H1 (cell line): ENCODE data around the gene FAM53B. TPM values are rescaled to one million over a fixed set of nuclear protein-coding genes. Genes with fewer than 3 reads are reported as not detected.

Experiments used
- CTCF ChIA-PET: fragments of 300-600 bp; sonication (Branson Sonifier 250); formaldehyde crosslinking; loops from one replicate; lab custom pipeline; 2021; ENCODE audit not compliant: partially characterized antibody; lab: Charles Lee
- POLR2A ChIA-PET: fragments of 300-600 bp; sonication (Branson Sonifier 250); formaldehyde crosslinking; loops from one replicate; lab custom pipeline; 2021; ENCODE audit warnings: inconsistent platforms; ENCODE audit not compliant: partially characterized antibody; lab: Charles Lee
- DNase-seq, 2 experiments: peaks; one replicate each; pipeline versions ENCODE4 v3.0.0 to v3.0.0-alpha.2; 2010 to 2022; ENCODE audit warnings: low spot score in 2 of 2, low read depth in 1 of 2, mixed read lengths in 1 of 2
- FAIRE-seq: peaks from 2 replicates; lab custom pipeline; 2011; peaks lifted over from hg19 to GRCh38; lab: Jason Lieb, UNC
- H2AFZ ChIP-seq: 2 replicates; pipeline ENCODE4 v1.8.1; 2012; ENCODE audit warnings: low read length, inconsistent platforms
- H2AK5ac ChIP-seq: 2 replicates; pipeline ENCODE4 v1.6.1; 2013; ENCODE audit warnings: low read depth, low read length
- H2BK120ac ChIP-seq: replicated peaks from 2 replicates; pipeline ENCODE3; 2013; ENCODE audit warnings: low read depth, low read length, inconsistent platforms
- H2BK12ac ChIP-seq: 2 replicates; pipeline ENCODE4 v1.6.1; 2013; ENCODE audit warnings: low read depth, low read length
- H2BK15ac ChIP-seq: 2 replicates; pipeline ENCODE4 v1.6.1; 2013; ENCODE audit warnings: low read length
- H2BK20ac ChIP-seq: 2 replicates; pipeline ENCODE4 v1.6.1; 2013; ENCODE audit warnings: low read length
- H2BK5ac ChIP-seq: 2 replicates; pipeline ENCODE4 v1.6.1; 2013; ENCODE audit warnings: low read depth, low read length
- H3K14ac ChIP-seq: 2 replicates; pipeline ENCODE4 v1.6.1; 2013; ENCODE audit warnings: inconsistent platforms; ENCODE audit not compliant: insufficient read length
- H3K18ac ChIP-seq: 2 replicates; pipeline ENCODE4 v1.6.1; 2013; ENCODE audit warnings: low read length; ENCODE audit errors: extremely low read depth
- H3K23ac ChIP-seq: 2 replicates; pipeline ENCODE4 v1.6.1; 2013; ENCODE audit warnings: inconsistent platforms; ENCODE audit not compliant: insufficient read length
- H3K23me2 ChIP-seq: 2 replicates; pipeline ENCODE4 v1.6.1; 2013; ENCODE audit warnings: low read depth, low read length
- H3K27ac ChIP-seq: 2 replicates; pipeline ENCODE4 v1.6.1; 2011; ENCODE audit warnings: low read depth, low read length, inconsistent platforms
- H3K27me3 ChIP-seq, 4 experiments: replicated peaks in 1 of 4; 1 replicate in 1 of 4; 2 replicates in 3 of 4; pipeline versions ENCODE4 v1.6.1 to v1.8.1; 2011 to 2013; ENCODE audit warnings: low read length in 3 of 4, mild to moderate bottlenecking in 3 of 4, inconsistent platforms in 2 of 4, mixed read lengths in 2 of 4, moderate library complexity in 1 of 4; ENCODE audit not compliant: control insufficient read depth in 3 of 4, insufficient read depth in 3 of 4; ENCODE audit errors: extremely low read depth in 1 of 4
- H3K36me3 ChIP-seq, 4 experiments: 2 replicates each; pipeline versions ENCODE4 v1.6.1 to v1.8.1; 2011 to 2013; ENCODE audit warnings: mild to moderate bottlenecking in 4 of 4, low read length in 3 of 4, moderate library complexity in 2 of 4, control low read depth in 1 of 4, inconsistent platforms in 1 of 4; ENCODE audit not compliant: insufficient read depth in 4 of 4, control insufficient read depth in 2 of 4
- H3K4ac ChIP-seq: replicated peaks from 2 replicates; pipeline ENCODE3; 2013; ENCODE audit warnings: low read length, low read depth, mixed read lengths, inconsistent platforms; ENCODE audit not compliant: insufficient read length
- H3K4me1 ChIP-seq, 4 experiments: replicated peaks in 1 of 4; 1 replicate in 1 of 4; 2 replicates in 3 of 4; pipeline versions ENCODE4 v1.6.1 to v1.8.1; 2011 to 2013; ENCODE audit warnings: low read length in 3 of 4, inconsistent platforms in 2 of 4, mixed read lengths in 1 of 4; ENCODE audit not compliant: insufficient read depth in 4 of 4, control insufficient read depth in 3 of 4
- H3K4me2 ChIP-seq, 2 experiments: 2 replicates each; pipeline versions ENCODE4 v1.6.1 to v1.8.1; 2011 to 2013; ENCODE audit warnings: low read depth in 2 of 2, low read length in 2 of 2, control low read depth in 1 of 2, inconsistent platforms in 1 of 2, mild to moderate bottlenecking in 1 of 2; ENCODE audit not compliant: insufficient read depth in 1 of 2
- H3K4me3 ChIP-seq, 4 experiments: fragments of 200-600, 300-600 bp in 1 of 4; sonication (generic), shearing (Covaris generic), sonication (Bioruptor Twin) in 1 of 4; 2 replicates each; pipeline versions ENCODE4 v1.5.1 to v1.8.1; 2011 to 2016; ENCODE audit warnings: low read length in 4 of 4, low read depth in 3 of 4, control low read depth in 2 of 4, inconsistent platforms in 2 of 4, mild to moderate bottlenecking in 2 of 4, mixed read lengths in 1 of 4, moderate library complexity in 1 of 4; ENCODE audit not compliant: insufficient read depth in 2 of 4; ENCODE audit errors: extremely low read depth in 1 of 4
- H3K56ac ChIP-seq: replicated peaks from 2 replicates; pipeline ENCODE3; 2013; ENCODE audit warnings: low read depth, mild to moderate bottlenecking, mixed read lengths, low read length, inconsistent platforms; ENCODE audit not compliant: insufficient read length
- H3K79me1 ChIP-seq: 2 replicates; pipeline ENCODE4 v1.6.1; 2013; ENCODE audit warnings: low read depth, low read length, control low read depth
- H3K79me2 ChIP-seq, 2 experiments: 2 replicates each; pipeline versions ENCODE4 v1.6.1 to v1.8.1; 2012 to 2013; ENCODE audit warnings: low read length in 2 of 2, mild to moderate bottlenecking in 2 of 2, inconsistent platforms in 1 of 2; ENCODE audit not compliant: insufficient read depth in 2 of 2, control insufficient read depth in 1 of 2
- H3K9ac ChIP-seq, 4 experiments: replicated peaks in 1 of 4; 1 replicate in 1 of 4; 2 replicates in 3 of 4; pipeline versions ENCODE4 v1.6.1 to v1.8.1; 2011 to 2013; ENCODE audit warnings: low read depth in 3 of 4, low read length in 3 of 4, control low read depth in 2 of 4, mild to moderate bottlenecking in 2 of 4, moderate library complexity in 2 of 4, inconsistent platforms in 1 of 4; ENCODE audit errors: extremely low read depth in 1 of 4
- H3K9me3 ChIP-seq, 2 experiments: 2 replicates each; pipeline versions ENCODE4 v1.6.1 to v1.8.1; 2012 to 2013; ENCODE audit warnings: mild to moderate bottlenecking in 2 of 2, moderate library complexity in 2 of 2, control low read depth in 1 of 2, inconsistent platforms in 1 of 2, low read depth in 1 of 2, low read length in 1 of 2, mixed read lengths in 1 of 2; ENCODE audit not compliant: insufficient read depth in 2 of 2
- H4K20me1 ChIP-seq, 2 experiments: replicated peaks in 1 of 2; 2 replicates each; pipeline versions ENCODE3 to v1.8.1; 2011 to 2013; ENCODE audit warnings: inconsistent platforms in 2 of 2, low read length in 2 of 2, mild to moderate bottlenecking in 1 of 2; ENCODE audit not compliant: insufficient read depth in 2 of 2, control insufficient read depth in 1 of 2
- H4K5ac ChIP-seq: 2 replicates; pipeline ENCODE4 v1.6.1; 2013; ENCODE audit warnings: low read length, low read depth, mixed read lengths, inconsistent platforms; ENCODE audit not compliant: insufficient read length
- H4K8ac ChIP-seq: 2 replicates; pipeline ENCODE4 v1.8.0; 2013; ENCODE audit warnings: mild to moderate bottlenecking, moderate library complexity, low read length, inconsistent platforms; ENCODE audit not compliant: insufficient read depth; ENCODE audit errors: extremely low read depth
- H4K91ac ChIP-seq: replicated peaks from 2 replicates; pipeline ENCODE3; 2013; ENCODE audit warnings: low read length, mixed read lengths, inconsistent platforms; ENCODE audit not compliant: insufficient read length
- BCL11A ChIP-seq, 2 experiments: IDR thresholded peaks; one replicate each; pipeline ENCODE4 v1.6.1; 2011; ENCODE audit warnings: low read depth in 2 of 2, low read length in 2 of 2, mild to moderate bottlenecking in 2 of 2
- CBX5 ChIP-seq: fragments of 300-800, 300-1000 bp; sonication (generic); IDR thresholded peaks from 2 replicates; pipeline ENCODE4 v1.7.1; 2016; ENCODE audit warnings: antibody characterized with exemption, low read length, low read depth
- CREB1 ChIP-seq: IDR thresholded peaks from 2 replicates; pipeline ENCODE4 v1.6.1; 2012; ENCODE audit warnings: inconsistent platforms
- JUN ChIP-seq: IDR thresholded peaks from 2 replicates; pipeline ENCODE4 v1.6.1; 2011; ENCODE audit warnings: low read depth, mild to moderate bottlenecking, improper control_type of control experiment, low read length
- NANOG ChIP-seq: IDR thresholded peaks from 2 replicates; pipeline ENCODE4 v1.6.1; 2011; ENCODE audit warnings: low read length, low read depth, mild to moderate bottlenecking, inconsistent platforms; ENCODE audit not compliant: insufficient read depth, poor library complexity, severe bottlenecking
- POLR2AphosphoS5 ChIP-seq: IDR thresholded peaks from 2 replicates; pipeline ENCODE4 v1.6.1; 2011; ENCODE audit warnings: low read depth, low read length
- RFX5 ChIP-seq: IDR thresholded peaks from 2 replicates; pipeline ENCODE4 v1.6.1; 2011; ENCODE audit warnings: low read depth, low read length, improper control_type of control experiment, borderline replicate concordance
- SP2 ChIP-seq: IDR thresholded peaks from 2 replicates; pipeline ENCODE4 v1.6.1; 2012; ENCODE audit warnings: mild to moderate bottlenecking, low read length, inconsistent platforms
- TAF7 ChIP-seq: optimal IDR thresholded peaks from 2 replicates; pipeline ENCODE3; 2011; ENCODE audit warnings: low read depth, mild to moderate bottlenecking, inconsistent platforms, low read length, moderate library complexity, borderline replicate concordance
- WGBS, 2 experiments: shearing (Covaris generic) in 1 of 2; methylation state at CpG; one replicate each; pipeline versions ENCODE4 v1.1.6 to v1.1.7; 2013 to 2015; ENCODE audit warnings: low lambda C conversion rate in 2 of 2, mixed read lengths in 2 of 2, inconsistent platforms in 1 of 2, low coverage in 1 of 2, missing lambda C conversion rate in 1 of 2; ENCODE audit not compliant: insufficient replicate concordance in 2 of 2, insufficient coverage in 1 of 2, insufficient read length in 1 of 2; ENCODE audit errors: extremely low coverage in 1 of 2, missing lambda C conversion rate in 1 of 2; 5-methylcytosine and 5-hydroxymethylcytosine counted together
- polyA plus RNA-seq, 7 experiments: library from polyadenylated mRNA; depleted of rRNA in 3 of 7; stranded (reverse) in 5 of 7; unstranded in 2 of 7; fragments of >200 nt in 5 of 7; fragments of 200-250 nt in 2 of 7; gene quantifications; 1 replicate in 5 of 7; 2 replicates in 1 of 7; 4 replicates in 1 of 7; pipeline versions ENCODE4 v1.2.1 to v1.2.3, GENCODE V29; 2011 to 2013; ENCODE audit warnings: missing spikeins in 2 of 7, mixed read lengths in 2 of 7
- total RNA-seq: library from RNA; stranded (reverse); fragmentation: NEBNext Ultra II Directional; extraction: Animal tissue kit (Norgen Biotek cat#: 25700); gene quantifications from 2 replicates; pipeline ENCODE4 v1.2.1, GENCODE V29; 2021

FAM53B gene
- total and polyA plus RNA-seq, 2 of the 8 experiments (the other 6 are each of a cell fraction or from before 2014, with no cell fraction given) = 5.3 to 14.4 TPM

GRCh38 chr10:124716369-124716768, 27.8 kb downstream of the FAM53B start:
- H3K79me2 ChIP-seq = no peaks in the 10 kb centered on the region
- no peak overlapping the region for H3K4ac ChIP-seq
- H2AFZ ChIP-seq = no peak overlapping the region
- no peak overlapping the region for H3K18ac ChIP-seq
- no peak overlapping the region for H2BK12ac ChIP-seq
- H3K36me3 ChIP-seq = no peaks in the 10 kb centered on the region
- peaks cover 2 to 5% of the 10 kb centered on the region in 2 experiments for H4K20me1 ChIP-seq
- H3K4me1 ChIP-seq = peaks cover 0 to 1% (median 0%) of the 10 kb centered on the region in 4 experiments; a peak in 2 of 7 replicates
- no peak overlapping the region for H2BK120ac ChIP-seq
- no peak overlapping the region for H3K23ac ChIP-seq
- H3K4me2 ChIP-seq = no peak overlapping the region
- H3K4me3 ChIP-seq = no peak overlapping the region
- ChIA-PET CTCF (interaction anchor here (0.5 to 4.5 kb wide), 6 partner anchors 12 to 212 kb away, joined by 3 to 31 read pairs (median 4); no protein-coding TSS in a partner anchor), POLR2A (no interaction called here)
- no peak overlapping the region for H2BK20ac ChIP-seq
- FAIRE-seq (no peak), DNase-seq (no peak)
- no peak overlapping the region for H3K56ac ChIP-seq
- H2BK15ac ChIP-seq = no peak overlapping the region
- WGBS, 2 experiments = 95% methylated on average over 4 of the region's 4 CpGs; no CpG with 5 or more reads in 1 of the 2 experiments
- H3K23me2 ChIP-seq = no peaks in the 10 kb centered on the region
- H4K91ac ChIP-seq = no peak overlapping the region
- no peak overlapping the region for H3K9ac ChIP-seq
- H2AK5ac ChIP-seq = no peak overlapping the region
- H3K79me1 ChIP-seq = peaks cover 6% of the 10 kb centered on the region
- no peaks in the 10 kb centered on the region for H3K9me3 ChIP-seq
- H3K27me3 ChIP-seq = no peaks in the 10 kb centered on the region
- H4K5ac ChIP-seq = no peak overlapping the region
- TF ChIP-seq CBX5 = no peak
- TF ChIP-seq RFX5 = no peak
- no peak for TF ChIP-seq JUN
- no peak for TF ChIP-seq SP2
- no peak for TF ChIP-seq CREB1
- no peak for TF ChIP-seq POLR2AphosphoS5
- TF ChIP-seq TAF7 = no peak
- TF ChIP-seq BCL11A (IDR thresholded peaks at IDR 0.05; ENCODE audit: low read depth in 2 of 2, low read length in 2 of 2) = no peak
- TF ChIP-seq NANOG = no peak
- no peak overlapping the region for H4K8ac ChIP-seq
- no peak overlapping the region for H3K27ac ChIP-seq
- H3K14ac ChIP-seq = no peak overlapping the region
- H2BK5ac ChIP-seq = no peak overlapping the region
